CD4-positive, alpha-beta T cell treated with Interleukin-4 for 4 hours (primary cell): Measurements from ENCODE around the gene ADGRD1.

ENCODE experiments used
- DNase-seq: peaks from one replicate; pipeline ENCODE4 v3.0.0-alpha.2; 2020

ADGRD1 gene

DNA sequence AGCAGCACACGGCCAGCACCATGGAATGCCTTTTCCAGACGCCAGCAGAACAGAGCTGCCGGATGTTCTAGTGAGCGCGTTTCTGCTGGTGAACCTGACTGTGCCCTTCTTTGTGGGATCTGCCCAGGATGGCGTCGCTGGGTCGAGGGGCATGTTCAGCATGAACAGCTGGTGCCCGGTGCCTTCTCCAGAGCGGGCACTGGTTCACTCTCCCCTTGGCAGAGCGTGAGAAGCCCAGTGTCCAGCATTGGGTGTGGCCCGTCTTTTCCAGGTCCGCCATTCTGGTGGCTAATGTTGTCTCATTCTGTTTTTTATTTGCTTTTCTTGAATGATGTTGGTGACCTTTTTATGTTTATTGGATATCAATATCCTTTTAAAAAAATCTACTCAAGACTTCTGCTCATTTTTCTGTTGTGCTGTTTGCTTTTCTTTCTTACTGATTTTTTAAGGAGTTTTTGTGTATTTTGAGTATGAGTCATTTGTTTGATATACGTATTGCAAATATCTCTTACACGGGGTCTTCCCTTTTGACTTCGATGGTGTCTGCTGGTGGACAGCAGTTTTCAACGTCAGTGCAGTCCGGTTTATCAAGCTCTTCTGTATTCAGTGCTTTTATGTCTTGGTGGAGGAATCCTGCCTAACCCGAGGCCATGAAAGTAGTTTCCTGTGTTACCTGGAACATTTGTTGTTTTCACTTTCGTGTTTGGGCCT lies 74.3 kb downstream of the ADGRD1 start:
- no peak for DNase-seq

GRCh38 chr12:131028587-131029338 lies 75.1 kb downstream of the ADGRD1 start:
- DNase-seq = no peak

DNA sequence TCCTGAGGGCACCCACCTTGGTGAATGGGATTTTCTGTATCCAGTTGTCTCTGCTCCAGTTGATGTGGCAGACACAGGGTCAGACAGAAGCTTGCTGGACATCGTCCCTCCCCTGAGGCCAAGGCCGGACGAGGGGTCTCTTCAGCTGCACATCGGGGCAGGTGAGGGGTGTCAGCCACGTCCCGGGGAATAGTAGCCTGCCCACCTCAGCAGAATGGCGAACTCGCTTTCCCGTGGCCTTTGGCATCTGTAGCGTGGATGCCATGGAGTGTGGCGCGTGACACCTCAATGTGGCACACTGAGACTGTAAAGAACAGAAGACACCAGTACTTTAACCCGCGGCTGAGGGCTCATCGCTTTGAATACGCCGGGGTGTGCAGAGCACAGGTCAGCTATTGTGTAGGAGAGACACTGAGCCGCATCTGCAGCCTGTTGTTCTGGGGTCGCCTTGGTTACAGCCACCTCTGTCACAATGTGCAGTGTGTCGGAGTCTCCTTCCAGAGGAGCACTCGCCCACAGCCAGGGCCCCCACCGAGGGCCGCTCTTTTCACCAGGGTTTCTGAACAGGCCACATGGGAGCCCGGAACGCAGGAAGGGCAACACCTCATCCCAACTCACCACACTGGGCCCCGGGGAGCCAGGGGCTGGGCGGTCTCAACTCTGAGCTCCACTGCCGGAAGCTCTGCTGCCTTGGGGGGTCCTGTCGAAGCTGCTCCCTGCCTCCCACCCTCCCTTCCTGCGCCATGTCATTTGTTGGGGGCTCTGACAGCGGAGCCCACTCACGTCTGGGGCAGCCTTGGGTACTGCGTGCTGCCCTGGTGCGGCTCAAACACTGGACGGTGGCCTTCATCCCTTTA lies 77.0 kb downstream of the ADGRD1 start:
- DNase-seq = no peak

DNA sequence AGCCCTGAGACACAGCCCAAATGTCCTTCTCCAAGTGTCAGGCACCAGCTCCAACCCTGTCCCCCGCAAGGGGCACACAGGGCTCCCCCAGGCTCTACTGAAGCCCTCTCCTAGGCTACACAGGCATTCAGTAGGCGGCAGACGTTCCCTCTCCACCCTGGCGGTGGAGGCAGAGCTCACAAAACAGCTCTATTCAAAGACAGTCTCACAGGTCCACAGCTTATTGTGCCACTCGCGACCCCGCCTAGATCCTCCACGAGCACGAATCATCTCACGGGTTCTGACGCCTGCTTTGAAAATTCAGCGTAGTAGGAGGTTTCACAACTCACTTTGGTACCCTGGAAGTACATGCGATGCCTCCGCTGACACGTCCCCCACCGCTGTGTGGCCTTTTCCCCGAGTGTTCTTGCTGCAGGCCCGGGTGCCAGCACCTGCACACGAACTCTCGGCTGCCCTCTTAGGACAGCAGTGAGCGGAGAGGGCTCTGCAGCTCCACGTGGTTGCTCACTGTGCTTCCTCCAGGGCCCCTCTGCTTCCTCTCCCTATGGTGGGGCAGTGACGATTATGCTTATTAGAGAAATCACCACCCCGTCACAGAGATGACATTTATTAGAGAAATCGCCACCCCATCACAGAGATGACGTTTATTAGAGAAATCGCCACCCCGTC lies 78.5 kb downstream of the ADGRD1 start:
- DNase-seq = no peak

DNA sequence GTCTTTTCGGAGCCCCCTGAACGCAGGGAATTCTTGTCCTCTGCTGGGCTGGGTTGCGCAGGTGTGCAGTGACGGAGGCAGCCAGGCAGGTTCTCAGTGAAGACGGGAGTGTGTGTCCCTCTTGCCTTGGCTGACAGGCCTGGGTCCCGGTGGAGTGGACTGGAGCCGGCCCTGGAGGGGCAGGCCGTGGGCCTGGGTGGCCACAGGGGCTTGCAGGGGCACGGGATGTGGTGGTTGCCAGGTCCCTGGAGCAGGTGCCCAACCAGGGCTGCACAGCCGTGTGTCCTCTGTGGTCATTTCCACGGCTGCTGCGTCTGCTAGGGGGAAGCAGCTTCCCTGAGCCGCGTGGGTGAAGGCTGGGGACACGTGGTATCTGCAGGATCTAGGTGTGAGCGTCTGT lies 79.8 kb downstream of the ADGRD1 start:
- DNase-seq = no peak

- DNase-seq = no peak
Observed at GRCh38 chr12:131033886-131034482, 80.3 kb downstream of the ADGRD1 start.

GRCh38 chr12:131034631-131035244 lies 81.0 kb downstream of the ADGRD1 start:
- DNase-seq = no peak

DNA sequence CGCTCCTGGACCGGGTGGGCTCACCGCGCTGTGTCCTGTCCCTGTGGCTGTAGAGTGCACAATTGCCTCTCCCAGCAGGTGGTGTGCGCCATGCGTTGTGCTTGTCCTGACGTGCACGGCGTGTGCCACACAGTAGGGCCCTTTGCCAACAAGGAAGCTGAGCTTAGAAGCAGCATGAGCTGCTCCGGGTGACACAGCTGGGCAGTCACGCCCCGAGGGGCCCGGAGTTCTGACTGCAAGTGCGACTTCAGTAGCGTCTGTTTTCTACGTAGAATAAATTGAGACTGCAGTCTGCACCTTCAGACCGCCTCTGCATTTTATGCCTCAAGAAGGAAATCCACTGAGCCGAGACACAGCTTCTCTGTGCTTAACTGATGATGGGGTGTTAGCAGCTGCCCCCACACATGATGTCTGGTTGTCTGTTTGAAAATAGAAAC lies 81.6 kb downstream of the ADGRD1 start:
- DNase-seq = no peak

- DNase-seq = no peak
Observed at GRCh38 chr12:131038159-131038558, 84.5 kb downstream of the ADGRD1 start.

DNA sequence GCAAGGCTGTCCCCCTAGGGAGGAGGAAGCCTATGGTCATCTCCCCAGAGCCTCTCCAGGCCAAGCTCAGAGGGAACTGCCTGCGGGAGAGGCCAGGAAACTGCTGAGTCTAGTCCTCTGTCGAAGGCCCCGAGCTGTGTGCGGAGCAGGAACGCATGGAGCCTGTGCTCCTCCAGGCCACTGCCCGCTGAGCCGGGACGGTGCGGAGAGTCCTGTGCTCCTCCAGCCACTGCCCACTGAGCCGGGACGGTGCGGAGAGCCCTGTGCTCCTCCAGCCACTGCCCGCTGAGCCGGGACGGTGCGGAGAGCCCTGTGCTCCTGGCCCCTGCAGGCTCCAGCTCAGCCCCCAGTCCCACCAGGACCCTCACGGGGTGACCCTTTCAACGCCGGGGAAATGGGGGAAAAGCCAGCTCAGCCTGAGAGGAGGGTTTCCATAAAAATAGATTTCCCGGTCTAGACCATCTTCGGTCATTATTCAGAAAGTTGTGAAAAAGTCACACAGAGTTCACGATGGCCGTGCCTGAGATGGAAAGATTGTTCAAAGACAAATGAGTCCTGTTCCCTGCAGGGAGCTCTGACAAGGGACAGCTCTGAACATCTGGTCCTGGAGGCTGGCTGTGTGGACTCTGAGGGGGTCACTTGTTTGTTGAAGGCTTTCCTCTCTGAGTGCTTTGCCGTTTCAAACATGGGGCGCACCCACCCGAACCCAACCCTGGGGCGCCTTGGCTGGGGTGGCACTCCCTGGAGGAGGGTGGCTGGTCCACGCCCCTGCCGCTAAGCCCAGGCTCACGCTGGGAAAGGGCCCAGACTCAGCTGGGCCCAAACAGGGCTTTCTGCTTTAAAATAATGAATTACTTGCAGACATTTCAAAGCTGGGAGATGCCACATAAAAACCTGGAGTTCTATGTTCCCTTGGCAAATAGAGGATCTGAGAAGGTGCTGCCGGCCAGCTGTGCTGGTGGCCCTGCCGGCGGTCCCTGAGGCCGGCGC lies 85.5 kb downstream of the ADGRD1 start:
- no peak for DNase-seq

GRCh38 chr12:131040491-131040890 lies 86.8 kb downstream of the ADGRD1 start:
- no peak for DNase-seq

- no peak for DNase-seq
Observed at GRCh38 chr12:131041216-131041967, 87.7 kb downstream of the ADGRD1 start.

DNA sequence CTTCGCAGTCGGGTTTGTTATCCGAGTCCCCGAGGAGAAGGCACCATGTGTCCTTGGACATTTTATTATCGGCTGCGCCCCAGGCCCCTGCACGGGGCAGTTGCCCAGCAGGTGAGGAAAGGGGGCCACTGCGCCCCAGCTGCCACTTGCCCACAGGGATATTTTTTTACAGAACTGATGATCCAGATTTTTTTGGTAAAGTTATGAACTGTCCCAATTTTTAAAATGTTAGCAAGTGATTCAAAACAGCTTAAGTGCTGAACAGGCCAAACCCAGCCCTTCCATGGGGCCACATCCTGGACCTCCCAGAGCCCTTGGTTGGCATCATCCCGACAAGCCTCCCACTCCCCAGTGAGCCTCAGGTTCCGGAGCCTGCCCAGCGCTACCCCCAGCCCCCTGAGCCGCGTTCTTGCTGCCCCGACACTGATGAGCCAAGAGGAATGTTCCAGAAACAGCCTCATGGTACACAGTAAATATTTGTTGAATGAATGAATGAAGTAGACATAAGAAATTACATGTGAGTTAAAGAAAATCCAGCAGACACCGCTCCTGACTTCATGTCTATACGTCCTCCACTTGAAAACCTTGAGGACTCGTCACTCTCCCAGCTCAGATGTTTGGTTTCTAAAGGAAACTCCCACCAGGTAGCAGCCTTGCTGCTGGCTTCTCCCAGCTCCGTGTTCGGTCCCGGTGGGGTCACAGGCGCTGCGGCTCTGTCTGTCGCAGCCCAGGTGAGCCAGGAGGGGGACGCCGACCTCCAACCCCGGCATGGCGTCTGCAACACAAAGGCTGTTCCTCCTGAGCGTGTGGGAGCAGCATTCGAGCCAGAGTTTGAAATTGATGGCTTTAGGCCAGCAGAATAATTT lies 88.5 kb downstream of the ADGRD1 start:
- no peak for DNase-seq

GRCh38 chr12:131042834-131043245 lies 89.1 kb downstream of the ADGRD1 start:
- DNase-seq = no peak

- DNase-seq = no peak
Observed at GRCh38 chr12:131043401-131043871, 89.7 kb downstream of the ADGRD1 start.

GRCh38 chr12:131044136-131044535 lies 90.4 kb downstream of the ADGRD1 start:
- no peak for DNase-seq

DNA sequence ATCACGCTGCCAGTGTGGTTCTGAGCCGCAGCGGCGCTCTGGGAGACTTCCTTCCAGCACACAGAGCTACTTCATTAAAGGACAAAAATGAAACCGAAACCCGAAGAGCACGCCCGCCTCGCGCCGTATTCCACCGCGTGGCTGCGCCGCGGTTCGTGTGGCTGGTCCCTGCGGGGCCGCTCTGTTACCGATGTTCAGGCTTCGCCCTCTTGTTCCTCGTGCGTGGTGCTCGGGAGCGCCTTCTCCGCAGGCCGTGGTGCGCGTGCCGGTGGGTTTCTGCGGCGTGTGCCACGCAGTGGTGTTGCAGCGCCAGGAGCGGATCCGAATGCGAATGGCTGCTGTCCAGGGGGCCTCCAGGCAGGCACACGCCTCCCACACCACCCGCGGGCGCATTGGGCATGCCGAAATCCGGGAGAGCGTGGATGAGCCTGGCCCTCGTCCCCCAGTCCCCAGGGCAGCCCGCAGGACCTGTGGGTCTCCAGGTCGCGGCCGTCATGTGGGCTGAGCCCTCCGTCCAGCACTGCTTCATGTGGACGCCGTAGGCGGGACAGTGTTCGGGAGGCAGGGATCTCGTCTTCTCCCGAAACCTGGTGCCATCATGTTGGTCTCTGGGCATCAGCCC lies 91.2 kb downstream of the ADGRD1 start:
- DNase-seq = no peak
